Measurements from ENCODE around the gene NME7.

GRCh38 chr1:169107603-169108208 is 259.9 kb downstream of the NME7 start:
- TF ChIP-seq CTCF (IDR thresholded peaks at IDR 0.05 in 8 of 11, conservative IDR thresholded peaks at IDR 0.05 in 3 of 11) (no peak), POLR2A (IDR thresholded peaks at IDR 0.05) (no peak)
